ENCODE measurements around the gene RALGPS2. TPM values are rescaled to one million over a fixed set of nuclear protein-coding genes. Genes with fewer than 3 reads are reported as not detected.

RALGPS2 gene
- total and polyA plus RNA-seq, 9 of the 15 experiments (the other 6 are each of a cell fraction or from before 2014, with no cell fraction given), result 0.28 to 6.5 (median 2.6) TPM

- H3K4me2 ChIP-seq (ENCODE audit: insufficient read depth, low read length), result no peak overlapping the region
- DNase-seq (ENCODE audit: extremely low read depth in 1 of 4, low spot score in 3 of 4) (no peak), FAIRE-seq (no peak), ATAC-seq (no peak)
- 0% methylated on average over 2 of the region's 2 CpGs for WGBS (ENCODE audit: insufficient coverage, low coverage, missing lambda C conversion rate)
- intact Hi-C loops (cut with micrococcal nuclease), result no loop called here
- no peaks in the 10 kb centered on the region for H3K9me3 ChIP-seq (replicated peaks; ENCODE audit: control insufficient read depth, insufficient read depth, low read depth, low read length)
- in situ Hi-C loops (cut with MboI), result no loop called here
- H3K27ac ChIP-seq (ENCODE audit: extremely low read depth, low read depth, low read length), result no peak overlapping the region
- no peak overlapping the region for H2AFZ ChIP-seq (ENCODE audit: low read depth, low read length)
- H4K20me1 ChIP-seq (replicated peaks; ENCODE audit: control insufficient read depth, insufficient read depth, low read length), result no peaks in the 10 kb centered on the region
- H3K4me3 ChIP-seq, result no peak overlapping the region
- no peaks in the 10 kb centered on the region for H3K9me1 ChIP-seq (ENCODE audit: control insufficient read depth, insufficient read depth, low read length)
- BruUV-seq (replicated peaks), result no TSS peak
- H3K4me1 ChIP-seq (replicated peaks in 1 of 2; ENCODE audit: control insufficient read depth in 2 of 2, insufficient read depth in 2 of 2, low read length in 2 of 2), result no peaks in the 10 kb centered on the region
- ChIA-PET POLR2A (interaction anchor here (0.5 to 1.7 kb wide), 2 partner anchors 9 to 51 kb away, joined by 3 to 6 read pairs; no protein-coding TSS in a partner anchor), CTCF (ENCODE audit: low intra/inter-chr PET ratio) (no interaction called here)
- no peaks in the 10 kb centered on the region for H3K36me3 ChIP-seq (ENCODE audit: control insufficient read depth, insufficient read depth, low read length)
- H3K27me3 ChIP-seq (ENCODE audit: control insufficient read depth in 2 of 2, insufficient read depth in 2 of 2, low read length in 2 of 2), result peaks cover 0 to 15% of the 10 kb centered on the region in 2 experiments; a peak in 4 of 5 replicates
- no peaks in the 10 kb centered on the region for H3K79me2 ChIP-seq (ENCODE audit: control insufficient read depth, insufficient read depth, low read length)
- TF ChIP-seq CHAMP1 (IDR thresholded peaks at IDR 0.05), result no peak
- no peak for TF ChIP-seq DLX4 (CRISPR knock-in tag; IDR thresholded peaks at IDR 0.05)
- TF ChIP-seq MYC (IDR thresholded peaks at IDR 0.05; ENCODE audit: low read depth, low read length), result no peak
- no peak for TF ChIP-seq MYC (CRISPR knock-in tag; IDR thresholded peaks at IDR 0.05; ENCODE audit: borderline replicate concordance, low read depth)
- TF ChIP-seq ELK3 (CRISPR knock-in tag; IDR thresholded peaks at IDR 0.05), result no peak
- no peak overlapping the region for H3K9ac ChIP-seq (ENCODE audit: insufficient read depth in 1 of 2, low read depth in 2 of 2, low read length in 2 of 2)
These were observed 198.5 kb downstream of the RALGPS2 start for GRCh38 chr1:178923512-178923911.
